ENCODE results near the gene NOXA1.

NOXA1 gene

DNA sequence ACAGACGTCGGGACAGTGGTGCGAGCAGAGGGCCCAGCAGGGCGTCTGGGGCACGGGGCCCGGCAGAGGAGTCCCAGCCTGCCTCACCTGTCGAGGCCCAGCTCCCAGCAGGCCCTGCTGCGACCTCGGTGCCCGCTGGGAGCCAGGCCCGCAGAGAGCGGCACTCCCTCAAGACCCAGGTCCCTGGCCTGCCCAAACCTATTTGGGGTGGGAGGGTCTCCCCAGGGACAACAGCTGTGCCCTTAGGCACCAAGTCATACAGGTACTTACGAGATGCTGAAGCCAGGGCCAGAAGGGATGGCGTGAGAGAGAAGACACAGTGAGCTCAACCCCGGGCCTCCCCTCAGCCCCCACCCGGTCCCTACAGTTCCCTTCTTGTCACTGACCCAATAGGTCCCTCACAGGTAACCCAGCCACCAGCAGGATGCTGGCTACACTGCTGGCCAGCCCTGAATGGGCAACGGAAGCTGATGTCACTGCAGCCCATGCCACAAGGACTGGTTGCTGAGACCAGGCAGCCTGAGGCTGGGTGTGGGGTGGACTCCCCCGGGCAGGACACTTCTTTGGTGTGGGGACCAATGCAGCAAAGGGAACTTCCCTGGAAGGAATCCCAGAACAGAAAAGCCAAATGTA, 32.3 kb downstream of the NOXA1 start:
- no peaks in the 10 kb centered on the region for H3K27me3 ChIP-seq (ENCODE audit: insufficient read depth, low read depth, severe bottlenecking)
- H3K27ac ChIP-seq: no peak overlapping the region
- DNase-seq: no peak
- H3K9me3 ChIP-seq (ENCODE audit: severe bottlenecking): no peaks in the 10 kb centered on the region
- TF ChIP-seq CTCF (IDR thresholded peaks at IDR 0.05; ENCODE audit: low read depth, low read length): no peak
- H3K4me3 ChIP-seq (ENCODE audit: low read depth, low read length): no peak overlapping the region
- H3K36me3 ChIP-seq: peaks cover 49% of the 10 kb centered on the region

DNA sequence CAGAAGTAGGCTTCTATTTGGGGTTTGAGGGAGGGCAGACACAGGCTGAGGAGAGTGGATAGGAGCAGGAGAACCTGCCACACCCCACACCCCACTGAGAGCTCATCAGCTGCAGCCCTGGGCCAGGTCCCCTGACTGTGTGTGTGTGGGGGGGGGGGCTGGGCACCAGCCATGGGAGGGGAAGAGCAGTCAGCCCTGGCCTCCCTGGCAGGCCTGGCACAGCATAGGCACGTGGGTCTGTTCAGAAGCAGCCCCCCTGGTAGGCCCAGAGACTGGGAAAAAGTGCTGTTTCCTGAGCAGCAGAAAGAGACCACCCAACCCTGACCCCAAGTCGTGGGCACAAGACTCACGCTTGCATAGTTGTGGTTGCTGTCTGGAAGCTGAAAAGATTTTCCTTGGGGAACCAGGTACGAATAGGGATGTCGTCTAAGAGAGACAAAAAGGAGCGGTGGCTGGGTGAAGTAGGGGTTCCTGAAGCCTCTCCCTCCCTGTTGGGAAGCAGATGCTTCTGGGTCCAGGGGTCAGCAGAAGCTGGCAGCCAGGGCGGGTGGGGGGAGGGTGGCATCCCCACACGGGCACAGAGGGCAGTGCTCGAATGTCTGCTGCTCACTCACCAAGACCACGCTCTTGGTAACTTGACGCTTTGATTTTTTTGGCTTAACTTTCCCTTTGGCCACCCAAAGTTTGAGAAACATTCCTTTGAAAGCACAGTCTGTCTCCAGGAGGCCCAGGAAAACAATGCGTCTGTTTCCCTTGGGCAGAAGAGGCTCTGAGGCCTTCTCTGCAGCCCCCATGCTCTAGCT, 33.1 kb downstream of the NOXA1 start:
- no peaks in the 10 kb centered on the region for H3K9me3 ChIP-seq (ENCODE audit: severe bottlenecking)
- H3K4me3 ChIP-seq (ENCODE audit: low read depth, low read length): no peak overlapping the region
- no peaks in the 10 kb centered on the region for H3K27me3 ChIP-seq (ENCODE audit: insufficient read depth, low read depth, severe bottlenecking)
- peaks cover 49% of the 10 kb centered on the region for H3K36me3 ChIP-seq
- no peak overlapping the region for H3K27ac ChIP-seq
- TF ChIP-seq CTCF (IDR thresholded peaks at IDR 0.05; ENCODE audit: low read depth, low read length): no peak
- DNase-seq: no peak

GRCh38 chr9:137456864-137457405, 33.7 kb downstream of the NOXA1 start:
- no peak for DNase-seq
- no peak overlapping the region for H3K4me3 ChIP-seq (ENCODE audit: low read depth, low read length)
- H3K27ac ChIP-seq: no peak overlapping the region
- no peak for TF ChIP-seq CTCF (IDR thresholded peaks at IDR 0.05; ENCODE audit: low read depth, low read length)
- H3K27me3 ChIP-seq (ENCODE audit: insufficient read depth, low read depth, severe bottlenecking): no peaks in the 10 kb centered on the region
- H3K36me3 ChIP-seq: peaks cover 49% of the 10 kb centered on the region
- H3K9me3 ChIP-seq (ENCODE audit: severe bottlenecking): no peaks in the 10 kb centered on the region

DNA sequence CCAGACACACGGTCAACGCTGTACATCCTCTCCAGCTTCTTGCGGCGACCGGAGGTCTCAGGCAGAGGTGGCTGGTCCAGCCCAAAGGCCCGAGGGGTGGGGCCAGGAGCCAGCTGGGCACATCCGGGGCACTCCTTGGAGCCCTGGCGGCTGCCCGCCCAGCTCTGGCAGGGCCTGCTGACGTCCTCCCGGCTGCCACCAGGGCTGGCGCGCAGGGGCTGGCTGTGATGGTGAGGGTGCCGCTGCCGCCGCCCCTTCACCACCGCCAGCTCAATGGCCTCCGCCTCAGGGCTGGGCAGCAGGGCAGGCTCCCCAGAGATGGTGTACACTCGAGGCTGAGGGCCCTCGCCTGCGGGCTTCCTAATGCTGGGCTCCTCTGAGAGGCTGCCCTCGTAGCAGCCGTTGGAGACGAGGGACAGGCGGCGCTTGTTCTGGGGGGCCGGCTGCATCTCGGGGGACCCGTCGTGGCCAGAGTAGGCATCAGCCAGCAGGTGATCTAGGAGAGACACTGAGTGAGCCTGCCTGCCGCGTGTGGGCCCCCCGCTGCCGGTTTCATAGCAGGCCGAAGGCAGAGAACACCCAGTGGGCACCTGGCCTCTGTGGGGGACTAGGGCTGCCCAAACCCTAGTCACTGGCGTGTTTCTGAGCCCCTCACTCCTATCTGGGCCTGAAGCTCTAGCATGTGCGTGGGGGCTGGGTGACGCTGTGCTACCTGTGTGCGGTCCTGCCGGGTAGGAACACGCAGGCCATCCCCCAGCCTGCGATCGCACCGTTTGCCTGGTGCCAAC, 34.4 kb downstream of the NOXA1 start:
- no peak for DNase-seq
- Histone ChIP-seq H3K27me3 (ENCODE audit: insufficient read depth, low read depth, severe bottlenecking) (no peaks in the 10 kb centered on the region), H3K9me3 (ENCODE audit: severe bottlenecking) (no peaks in the 10 kb centered on the region), H3K36me3 (peaks cover 47% of the 10 kb centered on the region), H3K4me3 (ENCODE audit: low read depth, low read length) (no peak overlapping the region), H3K27ac (no peak overlapping the region)
- no peak for TF ChIP-seq CTCF (IDR thresholded peaks at IDR 0.05; ENCODE audit: low read depth, low read length)

DNA sequence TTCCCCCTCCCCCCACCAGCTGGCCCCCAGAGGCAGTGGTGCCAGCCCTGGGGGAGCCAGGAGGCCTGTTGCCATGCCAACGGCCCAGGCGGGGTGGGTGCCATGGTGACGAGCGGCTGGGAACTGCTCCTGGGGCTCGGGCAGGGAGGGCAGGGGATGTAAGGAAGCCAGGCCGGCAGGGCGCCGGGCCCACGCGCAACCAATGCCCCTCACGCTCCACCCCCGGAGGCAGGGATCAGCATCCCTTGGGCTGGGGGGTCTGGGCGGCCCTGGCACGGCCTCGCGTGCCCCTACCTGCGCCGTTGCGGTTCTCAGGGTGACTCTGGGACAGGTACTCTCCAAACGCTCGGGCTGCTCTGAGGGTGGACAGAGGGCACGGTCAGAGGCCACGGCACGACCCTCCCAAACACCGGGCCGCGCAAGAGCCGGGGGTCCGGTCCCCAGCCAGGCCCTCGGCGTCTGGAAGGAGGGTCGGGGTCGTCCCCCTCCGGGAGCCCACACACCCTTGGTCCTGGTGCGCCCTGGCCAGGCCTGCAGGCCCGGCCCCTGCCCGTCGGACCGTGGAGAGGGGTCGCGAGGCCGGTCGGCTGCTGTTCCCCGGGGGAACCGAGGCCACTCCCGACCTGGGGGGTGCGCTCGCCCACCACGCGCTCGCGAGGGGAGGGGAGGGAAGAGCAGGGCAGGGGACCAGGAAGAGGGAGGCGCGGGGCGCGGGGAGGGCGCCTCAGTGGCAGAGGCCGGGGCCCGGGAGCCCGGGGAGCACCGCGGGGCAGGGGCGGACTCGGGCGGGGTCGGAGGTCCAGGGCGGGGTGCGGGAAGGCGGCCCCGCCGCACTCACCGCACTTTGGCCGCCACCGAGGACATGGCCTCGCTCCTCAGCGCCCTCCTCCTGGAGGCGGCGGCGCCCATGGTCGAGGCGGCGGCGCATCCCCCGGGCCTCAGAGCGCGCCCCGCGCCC, 35.3 kb downstream of the NOXA1 start:
- TF ChIP-seq CTCF (IDR thresholded peaks at IDR 0.05; ENCODE audit: low read depth, low read length): no peak
- peak overlapping the region; percentile 69 for H3K4me3 ChIP-seq (ENCODE audit: low read depth, low read length)
- H3K27me3 ChIP-seq (ENCODE audit: insufficient read depth, low read depth, severe bottlenecking): no peaks in the 10 kb centered on the region
- peak overlapping the region; percentile 51 for H3K27ac ChIP-seq
- no peaks in the 10 kb centered on the region for H3K9me3 ChIP-seq (ENCODE audit: severe bottlenecking)
- no peak for DNase-seq
- H3K36me3 ChIP-seq: peaks cover 38% of the 10 kb centered on the region

All from WERI-Rb-1 (cell line).